ENCODE data around the gene SEBOX. TPM values are rescaled to one million over a fixed set of nuclear protein-coding genes. Genes with fewer than 3 reads are reported as not detected.

Gene SEBOX
- total and polyA plus RNA-seq, 2 experiments from 2014 or later = not detected

DNA sequence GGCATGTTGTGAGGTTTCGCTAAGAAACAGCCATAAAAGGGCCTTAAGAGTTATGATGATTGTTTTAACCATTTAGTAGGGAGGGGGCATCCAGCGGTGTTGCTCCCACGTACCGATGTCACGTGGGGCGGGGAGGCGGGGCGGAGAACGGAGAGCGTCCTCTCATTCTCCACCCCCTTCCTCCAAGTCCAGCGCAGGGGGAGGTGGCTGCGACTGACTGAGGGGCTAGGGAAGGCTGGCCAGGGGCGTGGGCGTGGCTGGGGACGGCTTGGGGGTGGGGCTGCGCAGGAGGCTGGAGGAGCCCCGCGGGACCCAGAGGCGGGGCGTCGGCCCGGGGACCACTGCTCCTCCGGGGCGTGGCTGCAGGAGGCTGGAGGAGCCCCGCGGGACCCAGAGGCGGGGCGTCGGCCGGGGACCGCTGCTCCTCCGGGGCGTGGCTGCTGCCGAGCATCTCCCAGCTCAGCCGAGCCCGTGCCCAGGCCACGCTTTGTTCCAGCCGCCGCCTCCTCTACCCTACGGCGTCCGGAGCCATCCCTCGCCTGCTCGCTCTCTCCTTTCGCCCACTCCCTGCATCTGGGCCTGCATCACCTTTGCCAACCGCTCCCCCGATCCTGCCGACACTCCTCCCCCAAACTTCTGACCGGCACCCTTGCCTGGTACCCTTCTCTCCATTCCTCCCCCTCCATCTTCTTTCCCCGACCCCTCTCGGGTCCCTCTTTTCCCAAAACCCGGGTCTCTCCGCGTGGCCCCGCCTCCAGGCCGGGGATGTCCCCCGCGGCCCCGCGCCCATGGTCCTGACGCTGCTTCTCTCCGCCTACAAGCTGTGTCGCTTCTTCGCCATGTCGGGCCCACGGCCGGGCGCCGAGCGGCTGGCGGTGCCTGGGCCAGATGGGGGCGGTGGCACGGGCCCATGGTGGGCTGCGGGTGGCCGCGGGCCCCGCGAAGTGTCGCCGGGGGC is 6.5 kb upstream of the SEBOX start, which contains the start of gene SARM1:
SARM1 (plus strand) TSS at position 450 of the 958 bp plus-strand sequence; CDS start at position 789, 339 bp downstream.
- Histone ChIP-seq H3K4me1 (ENCODE audit: insufficient read depth) (peaks cover 9% of the 10 kb centered on the region; the same call in 1 of the 2 replicates), H3K4me2 (peak within 1 kb of the TSS; percentile 90), H3K9me2 (ENCODE audit: insufficient read depth) (no peaks in the 10 kb centered on the region), H3K4me3 (peak within 1 kb of the TSS; percentile 86), H3K27ac (ENCODE audit: low read depth) (0 out of 2 replicates have a peak within 1 kb of the TSS, but pooled peaks have one; percentile 20), H3K79me2 (replicated peaks; ENCODE audit: insufficient read depth) (no peaks in the 10 kb centered on the region), H3K36me3 (ENCODE audit: insufficient read depth) (no peaks in the 10 kb centered on the region), H4K20me1 (replicated peaks; ENCODE audit: insufficient read depth) (peaks cover 17% of the 10 kb centered on the region; the same call in 1 of the 2 replicates), H3F3A (replicated peaks; ENCODE audit: low read depth) (no peaks in the 10 kb centered on the region; the same call in 1 of the 2 replicates), H2AFZ (peak within 1 kb of the TSS; percentile 97), H3K27me3 (ENCODE audit: insufficient read depth) (peaks cover 22% of the 10 kb centered on the region)
- Mint-ChIP-seq H3K27me3 (ENCODE audit: insufficient read depth, low read depth, poor library complexity) (peaks cover 37% of the 10 kb centered on the region), H3K9me3 (no peaks in the 10 kb centered on the region), H3K27ac (peak within 1 kb of the TSS; percentile 67; the same call in 1 of the 2 replicates), H3K4me3 (peak within 1 kb of the TSS; percentile 79), H3K36me3 (ENCODE audit: low read depth) (no peaks in the 10 kb centered on the region), H3K4me1 (peaks cover 21% of the 10 kb centered on the region)
- ATAC-seq = peak; percentile 85
- TF ChIP-seq ZNF331 (CRISPR knock-in tag; IDR thresholded peaks at IDR 0.05; ENCODE audit: low read depth) = no peak
- TF ChIP-seq STAT1 (IDR thresholded peaks at IDR 0.05; ENCODE audit: unreplicated experiment) = no peak
- no peak for TF ChIP-seq CREB1 (CRISPR knock-in tag; IDR thresholded peaks at IDR 0.05; ENCODE audit: low read depth)
- no peak for TF ChIP-seq REST (IDR thresholded peaks at IDR 0.05; ENCODE audit: unreplicated experiment)
- TF ChIP-seq POLR2AphosphoS5 (IDR thresholded peaks at IDR 0.05; ENCODE audit: low read depth) = peak; percentile 40; the same call in 1 of the 2 replicates
- no peak for TF ChIP-seq EZH2 (IDR thresholded peaks at IDR 0.05; ENCODE audit: low read depth, unreplicated experiment)
- peak; percentile 99 for DNase-seq (ENCODE audit: low spot score)

DNA sequence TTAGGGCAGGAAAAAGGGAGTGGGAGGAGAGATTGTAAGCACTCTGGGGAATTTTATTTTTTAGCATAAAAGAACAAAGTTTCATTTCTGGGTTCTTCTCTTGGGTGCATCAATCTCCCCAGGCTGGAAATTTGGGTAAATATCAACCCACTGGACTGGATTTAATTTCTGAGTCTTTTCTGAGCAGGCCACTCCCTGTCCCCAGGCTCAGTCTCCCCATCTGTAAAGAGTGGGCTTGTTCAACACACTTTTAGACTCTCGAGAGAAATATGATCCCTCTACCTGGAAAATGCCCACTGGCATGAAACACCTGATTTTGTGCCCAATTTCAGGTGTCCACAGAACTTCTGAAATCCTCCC is 5.7 kb upstream of the SEBOX start:
- peaks cover 14% of the 10 kb centered on the region; the same call in 1 of the 2 replicates for H4K20me1 ChIP-seq (replicated peaks; ENCODE audit: insufficient read depth)
- Mint-ChIP-seq H3K27ac (peak overlapping the region; percentile 67; the same call in 1 of the 2 replicates), H3K4me3 (peak overlapping the region; percentile 69), H3K36me3 (ENCODE audit: low read depth) (no peaks in the 10 kb centered on the region), H3K4me1 (peaks cover 21% of the 10 kb centered on the region), H3K27me3 (ENCODE audit: insufficient read depth, low read depth, poor library complexity) (peaks cover 37% of the 10 kb centered on the region), H3K9me3 (no peaks in the 10 kb centered on the region)
- H2AFZ ChIP-seq = peak overlapping the region; percentile 72
- peaks cover 9% of the 10 kb centered on the region; the same call in 1 of the 2 replicates for H3K4me1 ChIP-seq (ENCODE audit: insufficient read depth)
- peak overlapping the region; percentile 73 for H3K4me2 ChIP-seq
- no peaks in the 10 kb centered on the region for H3K36me3 ChIP-seq (ENCODE audit: insufficient read depth)
- H3K4me3 ChIP-seq = peak overlapping the region; percentile 39
- H3F3A ChIP-seq (replicated peaks; ENCODE audit: low read depth) = no peaks in the 10 kb centered on the region; the same call in 1 of the 2 replicates
- DNase-seq (ENCODE audit: low spot score) = no peak
- H3K79me2 ChIP-seq (replicated peaks; ENCODE audit: insufficient read depth) = no peaks in the 10 kb centered on the region
- no peaks in the 10 kb centered on the region for H3K9me2 ChIP-seq (ENCODE audit: insufficient read depth)
- H3K27ac ChIP-seq (ENCODE audit: low read depth) = 0 out of 2 replicates have a peak overlapping the region, but pooled peaks have one; percentile 20
- no peak for ATAC-seq
- peaks cover 22% of the 10 kb centered on the region for H3K27me3 ChIP-seq (ENCODE audit: insufficient read depth)
- TF ChIP-seq ZNF331 (CRISPR knock-in tag; IDR thresholded peaks at IDR 0.05; ENCODE audit: low read depth) (no peak), ZNF114 (CRISPR knock-in tag; IDR thresholded peaks at IDR 0.05) (no peak), CREB1 (CRISPR knock-in tag; IDR thresholded peaks at IDR 0.05; ENCODE audit: low read depth) (no peak), REST (IDR thresholded peaks at IDR 0.05; ENCODE audit: unreplicated experiment) (no peak), EZH2phosphoT487 (IDR thresholded peaks at IDR 0.05; ENCODE audit: unreplicated experiment) (no peak), JUNB (IDR thresholded peaks at IDR 0.05; ENCODE audit: unreplicated experiment) (no peak)
- TF ChIP-seq, protein P1, sequence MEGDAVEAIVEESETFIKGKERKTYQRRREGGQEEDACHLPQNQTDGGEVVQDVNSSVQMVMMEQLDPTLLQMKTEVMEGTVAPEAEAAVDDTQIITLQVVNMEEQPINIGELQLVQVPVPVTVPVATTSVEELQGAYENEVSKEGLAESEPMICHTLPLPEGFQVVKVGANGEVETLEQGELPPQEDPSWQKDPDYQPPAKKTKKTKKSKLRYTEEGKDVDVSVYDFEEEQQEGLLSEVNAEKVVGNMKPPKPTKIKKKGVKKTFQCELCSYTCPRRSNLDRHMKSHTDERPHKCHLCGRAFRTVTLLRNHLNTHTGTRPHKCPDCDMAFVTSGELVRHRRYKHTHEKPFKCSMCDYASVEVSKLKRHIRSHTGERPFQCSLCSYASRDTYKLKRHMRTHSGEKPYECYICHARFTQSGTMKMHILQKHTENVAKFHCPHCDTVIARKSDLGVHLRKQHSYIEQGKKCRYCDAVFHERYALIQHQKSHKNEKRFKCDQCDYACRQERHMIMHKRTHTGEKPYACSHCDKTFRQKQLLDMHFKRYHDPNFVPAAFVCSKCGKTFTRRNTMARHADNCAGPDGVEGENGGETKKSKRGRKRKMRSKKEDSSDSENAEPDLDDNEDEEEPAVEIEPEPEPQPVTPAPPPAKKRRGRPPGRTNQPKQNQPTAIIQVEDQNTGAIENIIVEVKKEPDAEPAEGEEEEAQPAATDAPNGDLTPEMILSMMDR (conservative IDR thresholded peaks at IDR 0.05; ENCODE audit: low read depth in 2 of 2) = no peak
